NCI-H524 (cell line): ENCODE data around the gene TBC1D4.
A peak's percentile ranks its signal among the peaks of the same experiment; 100 is the strongest.

Source experiments
- DNase-seq, 2 experiments: peaks; one replicate each; lab custom pipeline; 2025; lab: John Stamatoyannopoulos, UW

Gene TBC1D4

GRCh38 chr13:75482070-75482819 lies at the start of gene TBC1D4:
Gene TBC1D4, minus strand, starts transcription at chr13:75482169. Its CDS starts 402 bp downstream, at chr13:75481767.
- peak; percentile 80 to 95 for DNase-seq

- DNase-seq, result no peak
These were observed 48.6 kb upstream of the TBC1D4 start for GRCh38 chr13:75530549-75530961.

- no peak for DNase-seq
These were observed 40.0 kb upstream of the TBC1D4 start for GRCh38 chr13:75521956-75522355.

- no peak for DNase-seq
These were observed 36.6 kb upstream of the TBC1D4 start for GRCh38 chr13:75518439-75519088.

GRCh38 chr13:75514080-75514995 lies 32.4 kb upstream of the TBC1D4 start:
- no peak for DNase-seq

- DNase-seq, result no peak
These were observed 31.3 kb upstream of the TBC1D4 start for GRCh38 chr13:75513271-75513670.

GRCh38 chr13:75512253-75512652 lies 30.3 kb upstream of the TBC1D4 start:
- DNase-seq, result peak in 1 of 2 experiments; percentile 15

- no peak for DNase-seq
These were observed 29.2 kb upstream of the TBC1D4 start for GRCh38 chr13:75511051-75511625.

GRCh38 chr13:75508002-75508548 lies 26.1 kb upstream of the TBC1D4 start:
- DNase-seq, result no peak

GRCh38 chr13:75507027-75508001 lies 25.3 kb upstream of the TBC1D4 start:
- DNase-seq, result peak in 1 of 2 experiments; percentile 10

GRCh38 chr13:75506018-75506417 lies 24.0 kb upstream of the TBC1D4 start:
- DNase-seq, result no peak

GRCh38 chr13:75505327-75505726 lies 23.4 kb upstream of the TBC1D4 start:
- DNase-seq, result peak; percentile 23 to 68

- DNase-seq, result no peak
These were observed 14.0 kb upstream of the TBC1D4 start for GRCh38 chr13:75495938-75496337.

GRCh38 chr13:75494491-75494890 lies 12.5 kb upstream of the TBC1D4 start:
- DNase-seq, result no peak

GRCh38 chr13:75493156-75493555 lies 11.2 kb upstream of the TBC1D4 start:
- no peak for DNase-seq

- no peak for DNase-seq
These were observed 10.4 kb upstream of the TBC1D4 start for GRCh38 chr13:75492389-75492788.

- DNase-seq, result no peak
These were observed 9.4 kb upstream of the TBC1D4 start for GRCh38 chr13:75491376-75491775.

- no peak for DNase-seq
These were observed 7.7 kb upstream of the TBC1D4 start for GRCh38 chr13:75489502-75490263.

- no peak for DNase-seq
These were observed 4.4 kb upstream of the TBC1D4 start for GRCh38 chr13:75486146-75487062.
